IMR-90 (cell line): ENCODE data around the gene PGR. TPM values are rescaled to one million over a fixed set of nuclear protein-coding genes. Genes with fewer than 3 reads are reported as not detected.

Experiments used
- ATAC-seq: fragments of 200-7000 bp; cut with Tn5 transposase; 2 replicates; pipeline ENCODE4 v1.9.1; 2020; ENCODE audit warnings: low read depth, mild to moderate bottlenecking, moderate library complexity
- BruUV-seq: library from RNA; stranded (reverse); fragments of 400-500 nt; replicated peaks from 2 replicates; lab custom pipeline; 2021; lab: Mats Ljungman, UMichigan
- CTCF ChIA-PET: fragments of 300-600 bp; formaldehyde crosslinking; extraction: SDS; loops from one replicate; lab custom pipeline; 2021; ENCODE audit warnings: antibody characterized with exemption; lab: Yijun Ruan, JAX
- POLR2A ChIA-PET: fragments of 300-600 bp; sonication (Branson Sonifier 250); formaldehyde crosslinking; loops from one replicate; lab custom pipeline; 2022; ENCODE audit warnings: antibody characterized with exemption; ENCODE audit not compliant: unreplicated experiment; lab: Charles Lee
- DNase-seq: peaks from one replicate; pipeline ENCODE4 v3.0.0; 2013
- H2AFZ ChIP-seq: replicated peaks from 2 replicates; pipeline ENCODE3; 2013; ENCODE audit warnings: low read length, mild to moderate bottlenecking; ENCODE audit not compliant: poor library complexity
- H2AK5ac ChIP-seq: 2 replicates; pipeline ENCODE4 v1.6.1; 2013; ENCODE audit warnings: low read depth, low read length, inconsistent platforms
- H2AK9ac ChIP-seq: replicated peaks from 2 replicates; pipeline ENCODE3; 2013; ENCODE audit warnings: mild to moderate bottlenecking, low read depth, low read length, moderate library complexity; ENCODE audit not compliant: poor library complexity
- H2BK120ac ChIP-seq: 2 replicates; pipeline ENCODE4 v1.6.1; 2013; ENCODE audit warnings: low read depth, low read length, inconsistent platforms
- H2BK15ac ChIP-seq: 3 replicates; pipeline ENCODE4 v1.6.1; 2013; ENCODE audit warnings: low read depth, low read length, inconsistent platforms
- H2BK20ac ChIP-seq: 2 replicates; pipeline ENCODE4 v1.6.1; 2013; ENCODE audit warnings: low read depth, mild to moderate bottlenecking, inconsistent platforms, low read length, moderate library complexity
- H2BK5ac ChIP-seq: 2 replicates; pipeline ENCODE4 v1.6.1; 2013; ENCODE audit warnings: mild to moderate bottlenecking, low read depth, low read length, inconsistent platforms; ENCODE audit not compliant: poor library complexity, severe bottlenecking
- H3K14ac ChIP-seq: replicated peaks from 2 replicates; pipeline ENCODE4 v1.6.1; 2013; ENCODE audit warnings: low read depth, low read length, inconsistent platforms
- H3K18ac ChIP-seq: 2 replicates; pipeline ENCODE4 v1.6.1; 2013; ENCODE audit warnings: low read depth, low read length, control low read depth
- H3K23ac ChIP-seq: 2 replicates; pipeline ENCODE4 v1.6.1; 2013; ENCODE audit warnings: low read depth, low read length, inconsistent platforms
- H3K27ac ChIP-seq: 2 replicates; pipeline ENCODE4 v1.5.1; 2013; ENCODE audit warnings: mild to moderate bottlenecking, control low read depth, low read length; ENCODE audit not compliant: insufficient read depth
- H3K27me3 ChIP-seq: 2 replicates; pipeline ENCODE4 v1.6.1; 2013; ENCODE audit warnings: low read length; ENCODE audit not compliant: control insufficient read depth, insufficient read depth
- H3K36me3 ChIP-seq: 2 replicates; pipeline ENCODE4 v1.6.1; 2013; ENCODE audit warnings: low read length, mixed read lengths; ENCODE audit not compliant: control insufficient read depth, insufficient read depth
- H3K4ac ChIP-seq: 2 replicates; pipeline ENCODE4 v1.6.1; 2013; ENCODE audit warnings: low read depth, low read length, inconsistent platforms
- H3K4me1 ChIP-seq: 2 replicates; pipeline ENCODE4 v1.6.1; 2013; ENCODE audit warnings: low read length, mixed read lengths; ENCODE audit not compliant: control insufficient read depth, insufficient read depth
- H3K4me2 ChIP-seq: 2 replicates; pipeline ENCODE4 v1.6.1; 2013; ENCODE audit warnings: low read depth, mild to moderate bottlenecking, control low read depth, low read length, moderate library complexity
- H3K4me3 ChIP-seq: 2 replicates; pipeline ENCODE4 v1.5.1; 2013; ENCODE audit warnings: low read depth, mild to moderate bottlenecking, control low read depth, low read length, moderate library complexity; ENCODE audit not compliant: insufficient read depth
- H3K56ac ChIP-seq: 2 replicates; pipeline ENCODE4 v1.6.1; 2013; ENCODE audit warnings: low read length, inconsistent platforms; ENCODE audit not compliant: insufficient read depth; ENCODE audit errors: extremely low read depth
- H3K79me1 ChIP-seq, 2 experiments: 2 replicates each; pipeline ENCODE4 v1.6.1; 2013; ENCODE audit warnings: low read length in 2 of 2, inconsistent platforms in 1 of 2, low read depth in 1 of 2
- H3K9ac ChIP-seq: 2 replicates; pipeline ENCODE4 v1.6.1; 2013; ENCODE audit warnings: low read depth, low read length, control low read depth
- H3K9me1 ChIP-seq: 2 replicates; pipeline ENCODE4 v1.6.1; 2013; ENCODE audit warnings: low read length, inconsistent platforms; ENCODE audit not compliant: insufficient read depth
- H3K9me3 ChIP-seq: 2 replicates; pipeline ENCODE4 v1.6.1; 2013; ENCODE audit warnings: low read length; ENCODE audit not compliant: control insufficient read depth, insufficient read depth
- H4K20me1 ChIP-seq: 2 replicates; pipeline ENCODE4 v1.6.1; 2013; ENCODE audit warnings: low read length, inconsistent platforms; ENCODE audit not compliant: insufficient read depth
- H4K5ac ChIP-seq: 2 replicates; pipeline ENCODE4 v1.6.1; 2013; ENCODE audit warnings: mild to moderate bottlenecking, low read depth, low read length, control low read depth
- H4K8ac ChIP-seq, 2 experiments: 2 replicates each; pipeline ENCODE4 v1.6.1; 2013; ENCODE audit warnings: low read depth in 2 of 2, low read length in 2 of 2, control low read depth in 1 of 2, inconsistent platforms in 1 of 2
- H4K91ac ChIP-seq: 2 replicates; pipeline ENCODE4 v1.6.1; 2013; ENCODE audit warnings: low read depth, low read length, inconsistent platforms; ENCODE audit not compliant: insufficient read depth
- BHLHE40 ChIP-seq: fragments of 150-350 bp; IDR thresholded peaks from 2 replicates; pipeline ENCODE4 v1.6.1; 2016; ENCODE audit warnings: mild to moderate bottlenecking, low read depth, low read length
- ELK1 ChIP-seq: fragments of 150-350 bp; IDR thresholded peaks from 2 replicates; pipeline ENCODE4 v1.6.1; 2016; ENCODE audit warnings: low read depth, mild to moderate bottlenecking, low read length, moderate library complexity, borderline replicate concordance
- FOS ChIP-seq: fragments of 150-350 bp; IDR thresholded peaks from 2 replicates; pipeline ENCODE4 v1.6.1; 2016; ENCODE audit warnings: low read depth, low read length
- MAFK ChIP-seq: IDR thresholded peaks from 2 replicates; pipeline ENCODE4 v1.6.1; 2012; ENCODE audit warnings: low read depth, low read length, improper control_type of control experiment
- MAZ ChIP-seq: IDR thresholded peaks from 2 replicates; pipeline ENCODE4 v1.6.1; 2012; ENCODE audit warnings: low read depth, mild to moderate bottlenecking, low read length, improper control_type of control experiment, moderate library complexity, borderline replicate concordance
- MXI1 ChIP-seq: IDR thresholded peaks from 2 replicates; pipeline ENCODE4 v1.6.1; 2012; ENCODE audit warnings: low read depth, mild to moderate bottlenecking, low read length, moderate library complexity, borderline replicate concordance
- RAD21 ChIP-seq: IDR thresholded peaks from 2 replicates; pipeline ENCODE4 v1.6.1; 2012; ENCODE audit warnings: low read length, improper control_type of control experiment
- RCOR1 ChIP-seq: IDR thresholded peaks from 2 replicates; pipeline ENCODE4 v1.6.1; 2012; ENCODE audit warnings: mild to moderate bottlenecking, low read length, improper control_type of control experiment; ENCODE audit not compliant: insufficient replicate concordance
- RFX5 ChIP-seq: IDR thresholded peaks from 2 replicates; pipeline ENCODE4 v1.8.0; 2012; ENCODE audit warnings: low read depth, mild to moderate bottlenecking, low read length, moderate library complexity
- USF2 ChIP-seq: fragments of 150-350 bp; IDR thresholded peaks from 2 replicates; pipeline ENCODE4 v1.6.1; 2017; ENCODE audit warnings: mild to moderate bottlenecking, antibody characterized with exemption, low read length, low read depth
- WGBS, 2 experiments: methylation state at CpG; one replicate each; pipeline versions ENCODE4 v1.1.5 to v1.1.7; 2013; ENCODE audit warnings: missing lambda C conversion rate in 2 of 2; ENCODE audit not compliant: insufficient read length in 1 of 2; ENCODE audit errors: extremely low coverage in 2 of 2; 5-methylcytosine and 5-hydroxymethylcytosine counted together
- dilution Hi-C: fragments of 300-500 bp; cut with HindIII; formaldehyde crosslinking; loops from one replicate; pipeline ENCODE4 v1.14.3; 2018; ENCODE audit warnings: low sequenced_read_pairs; ENCODE audit not compliant: unreplicated experiment
- in situ Hi-C: fragments of 300-500 bp; cut with MboI; formaldehyde crosslinking; loops from 3 replicates; pipeline ENCODE4 v1.14.3; 2019; ENCODE audit warnings: low sequenced_read_pairs, inconsistent platforms, mixed read lengths
- intact Hi-C: fragments of 100-400 bp; cut with micrococcal nuclease; formaldehyde crosslinking; loops from 2 replicates; pipeline ENCODE4 v1.10.0; 2022
- polyA plus RNA-seq, 3 experiments: library from polyadenylated mRNA; depleted of rRNA; stranded (reverse); fragments of >200 nt; gene quantifications; 2 replicates each; pipeline ENCODE4 v1.2.3, GENCODE V29; 2012; ENCODE audit warnings: low replicate concordance in 1 of 3
- total RNA-seq: library from RNA; depleted of rRNA; stranded (reverse); fragments of >200 nt; gene quantifications from 2 replicates; pipeline ENCODE4 v1.2.3, GENCODE V29; 2012

PGR gene
- total and polyA plus RNA-seq, 2 of the 4 experiments (the other 2 are of a cell fraction): under 0.01 TPM; not detected in 1

DNA sequence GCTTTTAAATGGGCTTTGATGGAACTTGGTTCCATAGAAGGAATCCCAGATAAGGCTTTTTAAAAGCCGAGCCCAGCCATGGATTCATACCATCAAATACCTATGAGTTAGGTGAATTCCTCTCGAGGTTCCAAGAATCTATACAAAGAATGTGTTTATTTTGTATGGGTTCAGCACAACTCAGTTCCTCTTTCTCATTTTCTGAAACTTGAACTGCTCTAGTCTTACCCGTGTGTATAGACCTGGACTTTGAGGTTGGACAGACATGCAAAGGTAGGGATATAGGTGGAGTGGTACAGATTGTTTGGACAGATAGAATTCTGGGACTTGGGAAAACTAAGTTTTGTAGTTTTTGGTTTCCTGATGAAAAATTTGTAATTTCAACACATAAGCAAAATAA, 97.9 kb downstream of the PGR start:
- H3K9ac ChIP-seq: no peak overlapping the region

More for the DNA sequence above, 97.9 kb downstream of the PGR start:
- Histone ChIP-seq H4K91ac (no peak overlapping the region), H2AFZ (no peak overlapping the region), H3K27ac (no peak overlapping the region), H4K5ac (no peak overlapping the region), H2BK120ac (no peak overlapping the region), H3K14ac (no peak overlapping the region), H2AK5ac (no peak overlapping the region), H4K8ac (no peak overlapping the region), H4K20me1 (no peaks in the 10 kb centered on the region), H2BK15ac (no peak overlapping the region), H2BK20ac (no peak overlapping the region), H3K36me3 (no peaks in the 10 kb centered on the region), H3K9me1 (no peaks in the 10 kb centered on the region), H3K4me3 (no peak overlapping the region), H3K4me2 (no peak overlapping the region), H3K79me1 (no peaks in the 10 kb centered on the region), H3K56ac (no peak overlapping the region), H3K4ac (no peak overlapping the region), H3K9me3 (no peaks in the 10 kb centered on the region), H3K23ac (no peak overlapping the region), H3K27me3 (no peaks in the 10 kb centered on the region), H2BK5ac (no peak overlapping the region), H3K4me1 (no peaks in the 10 kb centered on the region), H2AK9ac (no peak overlapping the region), H3K18ac (no peak overlapping the region)
- POLR2A ChIA-PET: no interaction called here
- CTCF ChIA-PET: no interaction called here
- dilution Hi-C loops: no loop called here
- DNase-seq: no peak
- TF ChIP-seq FOS (no peak), ELK1 (no peak), USF2 (no peak), BHLHE40 (no peak), RCOR1 (no peak), RFX5 (no peak), MXI1 (no peak), MAFK (no peak), RAD21 (no peak), MAZ (no peak)
- no peak for ATAC-seq
- whole genome bisulfite sequencing, 2 experiments: no CpG with 5 or more reads among the region's 3 CpGs
- in situ Hi-C loops: no loop called here
- no TSS peak for BruUV-seq
- intact Hi-C loops: no loop called here
